Heart left ventricle (tissue), 16 donors: ENCODE data around the gene MAOA. TPM values are rescaled to one million over a fixed set of nuclear protein-coding genes. Genes with fewer than 3 reads are reported as not detected.

ENCODE experiments used
- ATAC-seq, 4 donors: fragments of 200-7000 bp; cut with Tn5 transposase; one replicate each; pipeline ENCODE4 v1.9.1; 2020 to 2022; ENCODE audit warnings: moderate library complexity in 4 of 4, mild to moderate bottlenecking in 3 of 4, moderate number of reproducible peaks in 1 of 4
- DNase-seq, 5 donors: peaks; one replicate each; pipeline ENCODE4 v3.0.0-alpha.2; 2020
- H3K27ac ChIP-seq, 12 donors: fragments of 200-600 bp; sonication (generic) in 4 of 12; one replicate each; pipeline versions ENCODE4 v1.5.0 to v1.8.0; 2016 to 2022; ENCODE audit warnings: mild to moderate bottlenecking in 2 of 12
- H3K27me3 ChIP-seq, 9 donors: fragments of 200-600 bp; sonication (generic) in 2 of 9; one replicate each; pipeline versions ENCODE4 v1.5.1 to v1.8.0; 2016 to 2022; ENCODE audit warnings: mild to moderate bottlenecking in 3 of 9
- H3K36me3 ChIP-seq, 9 donors: fragments of 200-600 bp; sonication (generic) in 2 of 9; one replicate each; pipeline versions ENCODE4 v1.5.0 to v1.8.0; 2018 to 2022; ENCODE audit warnings: mild to moderate bottlenecking in 2 of 9
- H3K4me1 ChIP-seq, 12 donors: fragments of 200-600 bp; sonication (generic) in 4 of 12; one replicate each; pipeline versions ENCODE4 v1.5.0 to v1.8.0; 2016 to 2022; ENCODE audit warnings: mild to moderate bottlenecking in 3 of 12
- H3K4me3 ChIP-seq, 12 donors: fragments of 200-600 bp; sonication (generic) in 4 of 12; one replicate each; pipeline versions ENCODE4 v1.5.0 to v1.8.0; 2017 to 2022; ENCODE audit warnings: mild to moderate bottlenecking in 9 of 12, moderate library complexity in 4 of 12
- H3K9me3 ChIP-seq, 12 donors: fragments of 200-600 bp; sonication (generic) in 4 of 12; one replicate each; pipeline versions ENCODE4 v1.5.0 to v1.8.0; 2016 to 2022; ENCODE audit warnings: mild to moderate bottlenecking in 1 of 12
- CTCF ChIP-seq, 12 donors: fragments of 200-600 bp; sonication (generic) in 4 of 12; IDR thresholded peaks; one replicate each; pipeline versions ENCODE4 v1.5.0 to v1.8.0; 2018 to 2022; ENCODE audit warnings: antibody characterized with exemption in 12 of 12, mild to moderate bottlenecking in 5 of 12
- POLR2A ChIP-seq, 2 donors: fragments of 450-650 bp; IDR thresholded peaks; one replicate each; pipeline ENCODE4 v1.6.1; 2017; ENCODE audit warnings: antibody characterized with exemption in 2 of 2, mild to moderate bottlenecking in 2 of 2, moderate library complexity in 2 of 2
- WGBS, 4 donors: extraction: QIAGEN DNeasy Blood & Tissue Kit in 2 of 4; methylation state at CpG; one replicate each; pipeline versions ENCODE4 v1.1.5 to v1.1.7; 2013 to 2018; 5-methylcytosine and 5-hydroxymethylcytosine counted together
- intact Hi-C, 10 donors: fragments of 100-400 bp; cut with DNase I; formaldehyde crosslinking; loops; one replicate each; pipeline versions ENCODE4 v1.11.1 to v1.14.2; 2022
- polyA plus RNA-seq, 2 donors: library from polyadenylated mRNA; stranded (reverse); fragments of 200-250 nt; gene quantifications; one replicate each; pipeline ENCODE4 v1.2.3, GENCODE V29; 2013
- total RNA-seq, 9 donors: library from RNA; depleted of rRNA in 2 of 9; stranded (reverse); fragments of >200 nt in 2 of 9; fragmentation: NEBNext Ultra II Directional in 3 of 9; extraction: Animal tissue kit (Norgen Biotek cat#: 25700) in 3 of 9; gene quantifications; one replicate each; pipeline versions ENCODE4 v1.1.0 to v1.2.4, GENCODE V29; 2016 to 2023
- donor health status: ischemic (EF 13 %, LVEDD 7.1; RV severe dilation, severe dysfunction).
- donor health status: healthy with polysubstance abuse.
- donor health status: DM: no; HTN: yes; CAD: no.
- donor health status: DM: no; HTN: no; CAD: no.
- donor health status: ischemic (EF 25% LVEDD 6.9; RV normal size, moderate dysfunction).
- donor health status: ischemic (EF 25% LVEDD 5.7; RV mildly dilated, moderate dysfunction).
- donor health status: healthy.
- donor health status: DM: yes; HTN: yes; CAD: no.
- donor health status: ischemic (EF 35%, LVEDD 5.7; RV mildly dilated, moderate dysfunction).
- donor health status: nonischemic (EF 11% LVEDD 7.7; RV severe dilation, severe dysfunction).
- donor health status: DM: yes; HTN: yes; CAD: no.
- donor health status: PGD.
- donor health status: ischemic (EF 29% LVEDD 5.4; RV normal size, mild dysfunction).
- donor health status: nonischemic (EF 23%, LVEDD 6.1; RV moderate dilation, normal function).

The MAOA gene
- total and polyA plus RNA-seq, 11 donors, result 38.2 to 320 (median 104) TPM

GRCh38 chrX:43677993-43678392 is 21.9 kb downstream of the MAOA start:
- no peak for ATAC-seq
- H3K4me3 ChIP-seq, result no peak overlapping the region
- peaks cover 0 to 5% (median 0%) of the 10 kb centered on the region in 9 donors for H3K27me3 ChIP-seq
- intact Hi-C loops, result no loop called here
- no peaks in the 10 kb centered on the region for H3K36me3 ChIP-seq
- no peak for DNase-seq
- H3K27ac ChIP-seq, result no peak overlapping the region
- TF ChIP-seq CTCF (IDR thresholded peaks at IDR 0.05) (no peak), POLR2A (IDR thresholded peaks at IDR 0.05) (no peak)
- WGBS, 4 donors, result 85 to 96% (median 92%) methylated on average over 2 of the region's 2 CpGs
- H3K4me1 ChIP-seq, result peaks cover 0 to 20% (median 0%) of the 10 kb centered on the region in 12 donors
- H3K9me3 ChIP-seq, result no peaks in the 10 kb centered on the region

- intact Hi-C loops, result no loop called here
- Histone ChIP-seq H3K27ac (no peak overlapping the region), H3K9me3 (no peaks in the 10 kb centered on the region), H3K4me3 (no peak overlapping the region), H3K36me3 (peaks cover 0 to 3% (median 0%) of the 10 kb centered on the region in 9 donors), H3K4me1 (peaks cover 0 to 20% (median 0%) of the 10 kb centered on the region in 12 donors), H3K27me3 (peaks cover 0 to 5% (median 0%) of the 10 kb centered on the region in 9 donors)
- no peak for TF ChIP-seq POLR2A (IDR thresholded peaks at IDR 0.05)
- TF ChIP-seq CTCF (IDR thresholded peaks at IDR 0.05), result no peak
- 52 to 80% (median 65%) methylated on average over 3 of the region's 3 CpGs for WGBS, 4 donors
- ATAC-seq, result no peak
- no peak for DNase-seq
These were observed 23.0 kb downstream of the MAOA start for GRCh38 chrX:43679058-43679457.

GRCh38 chrX:43679778-43680177 is 23.7 kb downstream of the MAOA start:
- no peaks in the 10 kb centered on the region for H3K9me3 ChIP-seq
- ATAC-seq, result no peak
- H3K4me3 ChIP-seq, result no peak overlapping the region
- H3K36me3 ChIP-seq, result peaks cover 0 to 4% (median 0%) of the 10 kb centered on the region in 9 donors
- peaks cover 0 to 20% (median 0%) of the 10 kb centered on the region in 12 donors for H3K4me1 ChIP-seq
- intact Hi-C loops, result no loop called here
- no peak for DNase-seq
- 71 to 82% (median 75%) methylated on average over 2 of the region's 2 CpGs for WGBS, 4 donors
- no peak overlapping the region for H3K27ac ChIP-seq
- H3K27me3 ChIP-seq, result peaks cover 0 to 5% (median 0%) of the 10 kb centered on the region in 9 donors
- TF ChIP-seq POLR2A (IDR thresholded peaks at IDR 0.05), result no peak
- no peak for TF ChIP-seq CTCF (IDR thresholded peaks at IDR 0.05)

GRCh38 chrX:43682726-43683125 is 26.6 kb downstream of the MAOA start:
- no peak for ATAC-seq
- H3K36me3 ChIP-seq, result peaks cover 0 to 4% (median 0%) of the 10 kb centered on the region in 9 donors
- intact Hi-C loops, result no loop called here

More at GRCh38 chrX:43682726-43683125, 26.6 kb downstream of the MAOA start:
- H3K4me1 ChIP-seq, result peaks cover 0 to 10% (median 0%) of the 10 kb centered on the region in 12 donors
- peaks cover 0 to 5% (median 0%) of the 10 kb centered on the region in 9 donors for H3K27me3 ChIP-seq
- H3K9me3 ChIP-seq, result no peaks in the 10 kb centered on the region
- H3K27ac ChIP-seq, result no peak overlapping the region
- DNase-seq, result no peak
- no peak overlapping the region for H3K4me3 ChIP-seq
- no peak for TF ChIP-seq POLR2A (IDR thresholded peaks at IDR 0.05)
- no peak for TF ChIP-seq CTCF (IDR thresholded peaks at IDR 0.05)
